ENCODE measurements around the gene VILL. TPM values are rescaled to one million over a fixed set of nuclear protein-coding genes. Genes with fewer than 3 reads are reported as not detected.

VILL gene
- total RNA-seq, 1 experiment from 2014 or later: 1.2 TPM

GRCh38 chr3:38008191-38008701, 17.7 kb downstream of the VILL start:
- CTCF ChIA-PET: no interaction called here
- Histone ChIP-seq H3K4me2 (ENCODE audit: low read length) (no peak overlapping the region), H3K36me3 (ENCODE audit: control insufficient read depth in 1 of 2, insufficient read depth in 2 of 2, low read length in 2 of 2) (no peaks in the 10 kb centered on the region), H3K27ac (ENCODE audit: low read depth, low read length) (no peak overlapping the region), H4K20me1 (ENCODE audit: insufficient read depth) (no peaks in the 10 kb centered on the region), H3K9ac (ENCODE audit: low read length) (no peak overlapping the region), H3K27me3 (ENCODE audit: insufficient read depth, low read length) (no peaks in the 10 kb centered on the region), H2AFZ (ENCODE audit: low read depth, low read length, poor library complexity, severe bottlenecking) (no peak overlapping the region), H3K4me3 (replicated peaks in 1 of 2; ENCODE audit: low read depth in 1 of 2, low read length in 2 of 2) (no peak overlapping the region), H3K79me2 (ENCODE audit: insufficient read depth, low read length) (no peaks in the 10 kb centered on the region), H3K4me1 (ENCODE audit: control insufficient read depth in 1 of 2, insufficient read depth in 2 of 2, low read length in 2 of 2) (peaks cover 0 to 17% of the 10 kb centered on the region in 2 experiments; a peak in 1 of 4 replicates), H3K9me3 (ENCODE audit: control insufficient read depth in 1 of 2, insufficient read depth in 1 of 2, low read depth in 1 of 2, low read length in 2 of 2) (no peaks in the 10 kb centered on the region), H3K9me2 (ENCODE audit: insufficient read depth) (no peaks in the 10 kb centered on the region)
- ATAC-seq (no peak), DNase-seq (ENCODE audit: low read depth, low spot score) (no peak)
- POLR2A ChIA-PET: no interaction called here
- RAD21 ChIA-PET (ENCODE audit: low non-redundant PET in 1 of 2, low total read pairs in 2 of 2, uncharacterized antibody in 2 of 2, unreplicated experiment in 2 of 2): no interaction called here
- no TSS peak for BruUV-seq (replicated peaks)
- TF ChIP-seq YY1 (IDR thresholded peaks at IDR 0.05; ENCODE audit: extremely low read depth, insufficient replicate concordance, low read depth, low read length): no peak
- TF ChIP-seq SP1 (IDR thresholded peaks at IDR 0.05; ENCODE audit: low read depth): no peak
- no peak for TF ChIP-seq ZBTB33 (IDR thresholded peaks at IDR 0.05; ENCODE audit: extremely low read depth, insufficient replicate concordance, low read length)
- no peak for TF ChIP-seq EZH2 (IDR thresholded peaks at IDR 0.05)
- TF ChIP-seq JUND (IDR thresholded peaks at IDR 0.05): no peak
- no peak for TF ChIP-seq ELF1 (IDR thresholded peaks at IDR 0.05; ENCODE audit: borderline replicate concordance, low read depth)
- no peak for TF ChIP-seq FOSL1 (IDR thresholded peaks at IDR 0.05; ENCODE audit: low read depth)
- intact Hi-C loops (cut with micrococcal nuclease): no loop called here

GRCh38 chr3:38008971-38009580, 18.5 kb downstream of the VILL start:
- intact Hi-C loops (cut with micrococcal nuclease): no loop called here
- TF ChIP-seq FOSL1 (IDR thresholded peaks at IDR 0.05; ENCODE audit: low read depth) (no peak), EZH2 (IDR thresholded peaks at IDR 0.05) (no peak), SP1 (IDR thresholded peaks at IDR 0.05; ENCODE audit: low read depth) (no peak), ZFX (IDR thresholded peaks at IDR 0.05) (no peak), EZH2phosphoT487 (IDR thresholded peaks at IDR 0.05; ENCODE audit: borderline replicate concordance) (no peak), ELF1 (IDR thresholded peaks at IDR 0.05; ENCODE audit: borderline replicate concordance, low read depth) (no peak), REST (IDR thresholded peaks at IDR 0.05; ENCODE audit: low read depth) (no peak), ATF3 (IDR thresholded peaks at IDR 0.05) (no peak), SIN3A (IDR thresholded peaks at IDR 0.05; ENCODE audit: low read depth) (no peak), CEBPB (IDR thresholded peaks at IDR 0.05; ENCODE audit: low read depth) (no peak), TCF7L2 (IDR thresholded peaks at IDR 0.05; ENCODE audit: borderline replicate concordance, extremely low read depth, insufficient read depth, insufficient read length) (no peak)

More at GRCh38 chr3:38008971-38009580, 18.5 kb downstream of the VILL start:
- ATAC-seq (no peak), DNase-seq (ENCODE audit: low read depth, low spot score) (no peak)
- Histone ChIP-seq H2AFZ (ENCODE audit: low read depth, low read length, poor library complexity, severe bottlenecking) (no peak overlapping the region), H3K9ac (ENCODE audit: low read length) (no peak overlapping the region), H3K9me2 (ENCODE audit: insufficient read depth) (no peaks in the 10 kb centered on the region), H3K4me2 (ENCODE audit: low read length) (no peak overlapping the region), H3K79me2 (ENCODE audit: insufficient read depth, low read length) (no peaks in the 10 kb centered on the region), H3K4me3 (replicated peaks in 1 of 2; ENCODE audit: low read depth in 1 of 2, low read length in 2 of 2) (no peak overlapping the region), H3K27me3 (ENCODE audit: insufficient read depth, low read length) (no peaks in the 10 kb centered on the region), H3K27ac (ENCODE audit: low read depth, low read length) (no peak overlapping the region), H3K9me3 (ENCODE audit: control insufficient read depth in 1 of 2, insufficient read depth in 1 of 2, low read depth in 1 of 2, low read length in 2 of 2) (no peaks in the 10 kb centered on the region), H3K36me3 (ENCODE audit: control insufficient read depth in 1 of 2, insufficient read depth in 2 of 2, low read length in 2 of 2) (no peaks in the 10 kb centered on the region), H3K4me1 (ENCODE audit: control insufficient read depth in 1 of 2, insufficient read depth in 2 of 2, low read length in 2 of 2) (peaks cover 0 to 17% of the 10 kb centered on the region in 2 experiments; a peak in 1 of 4 replicates), H4K20me1 (ENCODE audit: insufficient read depth) (no peaks in the 10 kb centered on the region)
- ChIA-PET RAD21 (ENCODE audit: low non-redundant PET in 1 of 2, low total read pairs in 2 of 2, uncharacterized antibody in 2 of 2, unreplicated experiment in 2 of 2) (no interaction called here), CTCF (no interaction called here), POLR2A (no interaction called here)
- BruUV-seq (replicated peaks): no TSS peak
